HT1080 (cell line): ENCODE data around the gene CCDC182. TPM values are rescaled to one million over a fixed set of nuclear protein-coding genes. Genes with fewer than 3 reads are reported as not detected.

Experiments
- DNase-seq: peaks from one replicate; pipeline ENCODE4 v3.0.0-alpha.2; 2015; ENCODE audit warnings: low read depth
- small RNA-seq: library from RNA; depleted of rRNA; stranded (forward); fragments of <200 nt; gene quantifications from one replicate; pipeline ENCODE3, GENCODE V24; 2014
- total RNA-seq: library from RNA; depleted of rRNA; stranded (reverse); fragments of >200 nt; shearing (Covaris generic); gene quantifications from 2 replicates; pipeline ENCODE4 v1.2.3, GENCODE V29; 2014; rRNA removed

Gene CCDC182
- total RNA-seq, 1 experiment from 2014 or later = not detected

GRCh38 chr17:57701124-57701523, 44.0 kb downstream of the CCDC182 start:
- no peak for DNase-seq

- no peak for DNase-seq
These were observed 45.3 kb downstream of the CCDC182 start for GRCh38 chr17:57699751-57700219.

- DNase-seq = no peak
These were observed 47.0 kb downstream of the CCDC182 start for GRCh38 chr17:57697891-57698711.

DNA sequence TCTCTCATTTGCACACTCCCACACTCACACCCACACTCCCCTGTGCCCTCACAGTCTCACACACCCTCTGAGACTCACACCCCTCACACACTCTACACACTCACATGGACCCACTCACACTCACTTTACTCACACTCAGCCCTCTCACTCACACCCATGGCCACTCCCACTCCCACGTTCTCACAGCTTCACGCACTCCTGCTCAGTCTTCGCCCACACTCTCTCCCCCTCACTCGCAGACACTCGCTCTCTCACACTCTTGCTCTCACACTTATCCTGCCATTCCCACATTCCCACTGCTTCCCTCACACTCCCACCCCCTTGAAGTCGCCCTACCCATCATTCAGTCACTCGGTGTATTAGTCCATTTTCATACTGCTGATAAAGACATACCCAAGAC, 47.9 kb downstream of the CCDC182 start:
- no peak for DNase-seq

DNA sequence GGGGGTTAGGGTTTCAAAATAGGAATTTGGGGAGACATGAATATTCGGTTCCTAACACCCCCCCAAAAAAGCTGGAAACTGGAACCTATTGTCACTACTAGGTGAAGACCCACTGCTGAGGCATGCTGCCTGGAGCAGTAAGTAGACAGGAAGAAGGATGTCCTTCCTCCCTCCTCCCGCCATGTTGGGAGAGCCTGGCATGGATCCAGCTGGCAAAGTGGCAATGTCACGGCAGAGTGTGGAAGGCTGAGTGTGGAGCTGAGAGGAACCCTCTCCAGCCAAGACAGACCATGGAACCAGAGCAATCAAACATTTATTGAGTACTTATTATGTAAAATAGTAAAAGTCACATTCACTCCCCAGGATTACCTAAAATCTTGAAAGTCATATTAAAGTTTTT, 49.0 kb downstream of the CCDC182 start:
- DNase-seq = no peak

Small RNA genes within 50 kb of the gene (small RNA-seq; reads per million reads assigned to genes)
- not detected for gene RN7SKP94

Other genes starting within 250 kb of the CCDC182 start
- gene MRPS23, start 104.7 kb upstream of the CCDC182 start, total RNA-seq = 129 and 133 TPM in 2 replicates
- gene CUEDC1, start 210.1 kb upstream of the CCDC182 start, total RNA-seq = 8.9 and 9.9 TPM in 2 replicates
- 33.1 and 37.2 TPM in 2 replicates for gene VEZF1, start 243.0 kb upstream of the CCDC182 start, total RNA-seq